ENCODE measurements around the gene PUS1. TPM values are rescaled to one million over a fixed set of nuclear protein-coding genes. Genes with fewer than 3 reads are reported as not detected.
"Not testable (repeated sequence)": the region's sequence is repeated elsewhere in the genome, so short reads cannot be mapped to it uniquely, and the experiment has no call there.

The PUS1 gene
- 4.5 TPM for total RNA-seq

- Histone ChIP-seq H3K9me3 (ENCODE audit: low read depth, low read length) (no peaks in the 10 kb centered on the region), H3K4me1 (ENCODE audit: insufficient read depth, low read length) (peaks cover 32% of the 10 kb centered on the region), H3K27me3 (ENCODE audit: insufficient read depth, low read length) (no peaks in the 10 kb centered on the region), H3K4me3 (ENCODE audit: low read length) (peak within 1 kb of the TSS; percentile 68)
These were observed at the start of gene PUS1 for GRCh38 chr12:131928711-131929580. Gene PUS1, plus strand, starts transcription at chr12:131929276. Its CDS starts 447 bp downstream, at chr12:131929723.

DNA sequence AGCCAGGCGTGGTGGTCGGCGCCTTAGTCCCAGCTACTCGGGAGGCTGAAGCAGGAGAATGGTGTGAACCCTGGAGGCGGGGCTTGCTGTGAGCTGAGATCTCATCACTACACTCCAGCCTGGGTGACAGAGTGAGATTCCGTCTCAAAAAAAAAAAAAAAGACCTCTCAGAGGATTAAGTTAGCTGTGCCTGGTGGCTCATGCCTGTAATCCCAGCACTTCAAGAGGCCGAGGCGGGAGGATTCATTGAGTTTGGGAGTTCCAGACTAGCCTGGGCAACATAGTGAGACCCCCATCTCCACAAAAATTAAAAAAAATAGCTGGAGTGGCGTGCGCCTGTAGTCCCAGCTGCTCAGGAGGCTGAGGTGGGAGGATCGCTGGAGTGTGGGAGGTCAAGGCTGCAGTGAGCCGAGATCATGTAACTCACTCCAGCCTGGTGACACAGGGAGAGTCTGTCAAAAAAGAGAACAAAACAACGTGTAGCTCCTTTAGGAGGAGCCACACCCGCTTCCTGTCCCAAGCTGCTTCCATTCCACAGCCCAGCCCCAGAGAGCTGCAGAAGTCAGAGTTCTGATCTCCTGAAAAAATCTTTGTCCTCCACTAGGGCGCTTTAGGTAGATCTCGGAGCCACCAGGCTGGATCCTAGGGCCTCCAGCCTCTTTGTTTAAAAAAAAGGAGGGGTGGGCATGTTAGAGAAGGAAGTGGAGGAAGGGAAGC, 46.1 kb upstream of the PUS1 start:
- Histone ChIP-seq H3K9me3 (ENCODE audit: low read depth, low read length) (no peaks in the 10 kb centered on the region), H3K27me3 (ENCODE audit: insufficient read depth, low read length) (no peaks in the 10 kb centered on the region), H3K4me3 (ENCODE audit: low read length) (no peak overlapping the region), H3K4me1 (ENCODE audit: insufficient read depth, low read length) (peaks cover 47% of the 10 kb centered on the region)

GRCh38 chr12:131883521-131883900, 45.6 kb upstream of the PUS1 start:
- Histone ChIP-seq H3K4me3 (ENCODE audit: low read length) (no peak overlapping the region), H3K4me1 (ENCODE audit: insufficient read depth, low read length) (peaks cover 41% of the 10 kb centered on the region)

DNA sequence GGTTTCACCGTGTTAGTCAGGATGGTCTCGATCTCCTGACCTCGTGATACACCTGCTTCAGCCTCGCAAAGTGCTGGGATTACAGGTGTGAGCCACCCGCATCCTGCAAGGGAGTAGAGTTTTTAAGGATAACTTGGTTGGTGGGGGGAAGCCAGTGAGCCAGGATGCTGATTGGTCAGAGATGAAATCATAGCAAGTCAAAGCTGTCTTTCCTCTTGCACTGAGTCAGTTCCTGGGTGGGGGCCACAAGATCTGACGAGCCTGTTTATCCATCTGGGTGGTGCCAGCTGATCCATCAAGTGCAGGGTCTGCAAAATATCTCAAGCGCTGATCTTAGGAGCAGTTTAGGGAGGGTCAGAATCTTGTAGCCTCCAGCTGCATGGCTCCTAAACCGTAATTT, 44.0 kb upstream of the PUS1 start:
- peaks cover 26% of the 10 kb centered on the region for H3K4me1 ChIP-seq (ENCODE audit: insufficient read depth, low read length)
- H3K27me3 ChIP-seq (ENCODE audit: insufficient read depth, low read length); H3K4me3 ChIP-seq (ENCODE audit: low read length); H3K9me3 ChIP-seq (ENCODE audit: low read depth, low read length): not testable (repeated sequence)

More at GRCh38 chr12:131883521-131883900, 45.6 kb upstream of the PUS1 start:
- H3K9me3 ChIP-seq (ENCODE audit: low read depth, low read length): no peaks in the 10 kb centered on the region
- no peaks in the 10 kb centered on the region for H3K27me3 ChIP-seq (ENCODE audit: insufficient read depth, low read length)

DNA sequence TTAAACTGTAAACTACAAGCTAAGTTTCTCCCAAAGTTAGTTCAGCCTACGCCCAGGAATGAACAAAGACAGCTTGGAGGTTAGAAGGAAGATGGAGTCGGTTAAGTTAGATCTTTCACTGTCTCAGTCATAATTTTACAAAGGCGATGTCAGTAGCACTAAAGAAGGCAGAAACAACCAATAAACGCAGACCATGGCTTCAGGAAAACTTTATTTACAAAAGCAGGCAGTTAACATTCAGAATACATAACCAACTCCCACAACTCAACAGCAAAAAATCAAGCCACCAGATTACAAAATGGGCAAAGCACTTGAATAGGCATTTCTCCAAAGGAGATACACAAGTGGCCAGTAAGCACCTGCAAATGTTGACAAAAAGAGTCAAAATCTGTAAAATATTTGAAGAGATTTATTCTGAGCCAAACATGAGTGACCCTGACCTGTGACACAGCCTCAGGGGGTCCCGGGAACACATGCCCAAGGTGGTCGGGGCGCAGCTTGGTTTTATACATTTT, 43.5 kb upstream of the PUS1 start:
- Histone ChIP-seq H3K27me3 (ENCODE audit: insufficient read depth, low read length) (no peaks in the 10 kb centered on the region), H3K4me3 (ENCODE audit: low read length) (no peak overlapping the region), H3K4me1 (ENCODE audit: insufficient read depth, low read length) (peaks cover 21% of the 10 kb centered on the region), H3K9me3 (ENCODE audit: low read depth, low read length) (no peaks in the 10 kb centered on the region)

GRCh38 chr12:131891722-131892121, 37.4 kb upstream of the PUS1 start:
- H3K9me3 ChIP-seq (ENCODE audit: low read depth, low read length); H3K27me3 ChIP-seq (ENCODE audit: insufficient read depth, low read length); H3K4me3 ChIP-seq (ENCODE audit: low read length): not testable (repeated sequence)
- peaks cover 13% of the 10 kb centered on the region for H3K4me1 ChIP-seq (ENCODE audit: insufficient read depth, low read length)

- H3K4me1 ChIP-seq (ENCODE audit: insufficient read depth, low read length): peaks cover 25% of the 10 kb centered on the region
- no peaks in the 10 kb centered on the region for H3K27me3 ChIP-seq (ENCODE audit: insufficient read depth, low read length)
- no peak overlapping the region for H3K4me3 ChIP-seq (ENCODE audit: low read length)
- no peaks in the 10 kb centered on the region for H3K9me3 ChIP-seq (ENCODE audit: low read depth, low read length)
These were observed 36.1 kb upstream of the PUS1 start for GRCh38 chr12:131892711-131893604.

GRCh38 chr12:131893605-131894312, 35.3 kb upstream of the PUS1 start:
- H3K27me3 ChIP-seq (ENCODE audit: insufficient read depth, low read length): no peaks in the 10 kb centered on the region
- peaks cover 28% of the 10 kb centered on the region for H3K4me1 ChIP-seq (ENCODE audit: insufficient read depth, low read length)
- H3K9me3 ChIP-seq (ENCODE audit: low read depth, low read length): no peaks in the 10 kb centered on the region
- no peak overlapping the region for H3K4me3 ChIP-seq (ENCODE audit: low read length)

GRCh38 chr12:131894313-131894860, 34.7 kb upstream of the PUS1 start, which contains the start of gene ULK1:
Gene ULK1, plus strand, starts transcription at chr12:131894622. Its CDS starts 380 bp downstream, at chr12:131895002.
- Histone ChIP-seq H3K4me3 (ENCODE audit: low read length) (peak within 1 kb of the TSS; percentile 54), H3K27me3 (ENCODE audit: insufficient read depth, low read length) (no peaks in the 10 kb centered on the region), H3K4me1 (ENCODE audit: insufficient read depth, low read length) (peaks cover 28% of the 10 kb centered on the region), H3K9me3 (ENCODE audit: low read depth, low read length) (no peaks in the 10 kb centered on the region)

DNA sequence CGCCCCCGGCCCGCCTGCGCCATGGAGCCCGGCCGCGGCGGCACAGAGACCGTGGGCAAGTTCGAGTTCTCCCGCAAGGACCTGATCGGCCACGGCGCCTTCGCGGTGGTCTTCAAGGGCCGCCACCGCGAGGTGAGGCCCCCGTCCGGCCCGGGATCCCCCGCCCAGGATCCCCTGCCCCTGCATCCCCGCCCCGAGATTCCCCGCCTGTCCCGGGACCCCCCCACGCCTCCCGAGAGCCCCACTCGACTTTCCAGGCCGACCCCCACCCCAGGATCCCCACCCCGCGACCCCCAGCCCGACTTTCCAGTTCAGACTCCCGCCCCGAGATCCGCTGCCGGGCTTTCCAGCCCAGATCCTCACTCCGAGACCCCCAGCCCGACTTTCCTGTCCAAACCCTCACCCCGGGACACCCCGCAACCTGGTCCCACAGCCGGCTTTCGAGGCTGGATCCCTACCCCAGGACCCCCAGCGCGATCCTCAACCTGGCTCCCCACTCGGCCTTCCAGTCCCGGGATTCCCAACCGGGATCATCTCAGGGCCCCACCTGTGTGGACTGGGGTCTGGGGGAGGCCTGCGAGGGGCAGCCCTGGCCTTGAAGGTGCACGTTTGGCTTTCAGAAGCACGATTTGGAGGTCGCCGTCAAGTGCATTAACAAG, 34.0 kb upstream of the PUS1 start:
- no peaks in the 10 kb centered on the region for H3K9me3 ChIP-seq (ENCODE audit: low read depth, low read length)
- H3K4me3 ChIP-seq (ENCODE audit: low read length): peak overlapping the region; percentile 54
- peaks cover 28% of the 10 kb centered on the region for H3K4me1 ChIP-seq (ENCODE audit: insufficient read depth, low read length)
- no peaks in the 10 kb centered on the region for H3K27me3 ChIP-seq (ENCODE audit: insufficient read depth, low read length)

DNA sequence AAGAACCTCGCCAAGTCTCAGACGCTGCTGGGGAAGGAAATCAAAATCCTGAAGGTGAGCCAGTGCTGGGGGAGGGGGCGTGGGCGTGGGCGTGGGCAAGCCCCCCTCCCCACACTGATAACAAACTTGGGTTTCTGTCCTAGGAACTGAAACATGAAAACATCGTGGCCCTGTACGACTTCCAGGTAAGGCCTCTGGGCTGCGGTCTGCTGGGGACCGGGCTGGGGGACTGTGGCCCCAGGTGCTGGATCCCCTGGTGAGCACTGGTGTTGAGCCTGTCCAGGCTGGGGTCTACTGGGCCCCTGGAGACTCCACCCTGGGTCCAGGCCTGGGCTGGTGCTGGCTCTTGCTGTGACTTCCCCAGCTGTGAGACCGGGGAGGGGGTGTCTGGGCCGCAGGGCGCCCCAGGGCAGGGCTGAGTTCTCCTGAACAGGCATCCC, 33.4 kb upstream of the PUS1 start:
- no peaks in the 10 kb centered on the region for H3K9me3 ChIP-seq (ENCODE audit: low read depth, low read length)
- H3K4me3 ChIP-seq (ENCODE audit: low read length): peak overlapping the region; percentile 54
- no peaks in the 10 kb centered on the region for H3K27me3 ChIP-seq (ENCODE audit: insufficient read depth, low read length)
- peaks cover 28% of the 10 kb centered on the region for H3K4me1 ChIP-seq (ENCODE audit: insufficient read depth, low read length)

- Histone ChIP-seq H3K27me3 (ENCODE audit: insufficient read depth, low read length) (no peaks in the 10 kb centered on the region), H3K4me1 (ENCODE audit: insufficient read depth, low read length) (peaks cover 28% of the 10 kb centered on the region), H3K4me3 (ENCODE audit: low read length) (peak overlapping the region; percentile 54), H3K9me3 (ENCODE audit: low read depth, low read length) (no peaks in the 10 kb centered on the region)
These were observed 32.8 kb upstream of the PUS1 start for GRCh38 chr12:131896080-131896810.

DNA sequence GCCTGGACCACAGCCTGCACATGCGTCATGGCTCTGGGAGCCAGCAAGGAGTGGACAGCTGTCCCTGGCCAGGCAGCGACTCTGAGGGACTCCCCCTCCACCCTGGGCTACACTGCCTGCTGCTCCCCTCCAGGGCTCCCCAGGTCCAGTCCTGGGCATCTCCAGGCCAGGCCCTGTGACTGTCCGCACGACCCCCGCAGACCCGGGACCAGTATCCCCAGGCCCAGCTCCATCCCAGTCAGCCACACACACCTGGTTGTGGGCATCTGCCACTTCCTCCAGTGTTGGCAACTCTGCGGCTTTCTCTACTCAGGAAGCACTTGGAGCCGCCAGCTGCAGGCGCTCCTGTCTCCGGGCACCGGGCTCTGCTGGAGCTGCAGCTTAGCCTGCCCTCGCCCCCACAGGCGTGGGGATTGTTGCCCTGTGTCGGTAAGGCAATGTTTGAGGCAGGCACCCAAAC, 32.2 kb upstream of the PUS1 start:
- peak overlapping the region; percentile 54 for H3K4me3 ChIP-seq (ENCODE audit: low read length)
- no peaks in the 10 kb centered on the region for H3K9me3 ChIP-seq (ENCODE audit: low read depth, low read length)
- H3K27me3 ChIP-seq (ENCODE audit: insufficient read depth, low read length): no peaks in the 10 kb centered on the region
- H3K4me1 ChIP-seq (ENCODE audit: insufficient read depth, low read length): peaks cover 32% of the 10 kb centered on the region

All from mononuclear cell (primary cell).